ENCODE results near the gene CABP2. TPM values are rescaled to one million over a fixed set of nuclear protein-coding genes. Genes with fewer than 3 reads are reported as not detected.
A peak's percentile ranks its signal among the peaks of the same experiment; 100 is the strongest.

CABP2 gene
- total and polyA plus RNA-seq, 4 experiments from 2014 or later = not detected

GRCh38 chr11:67503119-67504004 is 19.9 kb downstream of the CABP2 start:
- Histone ChIP-seq H3K4me3 (ENCODE audit: low read length in 2 of 2) (peak overlapping the region in 1 of 2 donors; percentile 34), H3K27me3 (ENCODE audit: insufficient read depth, low read length) (no peaks in the 10 kb centered on the region), H3K9me3 (ENCODE audit: control insufficient read depth in 1 of 2, low read length in 2 of 2) (no peaks in the 10 kb centered on the region), H3K36me3 (ENCODE audit: insufficient read depth, low read length) (peaks cover 37% of the 10 kb centered on the region), H3K27ac (ENCODE audit: low read depth, low read length) (peak overlapping the region; percentile 93), H3K4me1 (ENCODE audit: insufficient read depth, low read length) (peaks cover 53% of the 10 kb centered on the region)
- ChIA-PET CTCF (ENCODE audit: partially characterized antibody) (no interaction called here), POLR2A (ENCODE audit: partially characterized antibody) (interaction anchor here (1.1 to 8.7 kb wide), 8 partner anchors 11 to 112 kb away, joined by 3 to 124 read pairs (median 6); partner anchors contain the start of genes AIP, PPP1CA, PTPRCAP and RAD9A)
- Mint-ChIP-seq H3K4me1 (peaks cover 26 to 60% (median 39%) of the 10 kb centered on the region in 4 donors), H3K4me3 (peak overlapping the region; percentile 65 to 86 (median 78)), H3K9me3 (peaks cover 0 to 2% (median 0%) of the 10 kb centered on the region in 8 donors), H3K27ac (peak overlapping the region; percentile 52 to 93 (median 72)), H3K27me3 (no peaks in the 10 kb centered on the region), H3K36me3 (peaks cover 12 to 42% of the 10 kb centered on the region in 2 donors)
- intact Hi-C loops (cut with micrococcal nuclease) = no loop called here
- no peak for DNase-seq

- intact Hi-C loops (cut with micrococcal nuclease) = no loop called here
- H3K4me3 Mint-ChIP-seq = peak overlapping the region in 7 of 8 donors; percentile 65 to 86 (median 79)
- Histone ChIP-seq H3K27ac (ENCODE audit: low read depth, low read length) (no peak overlapping the region), H3K9me3 (ENCODE audit: control insufficient read depth in 1 of 2, low read length in 2 of 2) (no peaks in the 10 kb centered on the region), H3K4me3 (ENCODE audit: low read length in 2 of 2) (no peak overlapping the region), H3K36me3 (ENCODE audit: insufficient read depth, low read length) (peaks cover 37% of the 10 kb centered on the region), H3K4me1 (ENCODE audit: insufficient read depth, low read length) (peaks cover 49% of the 10 kb centered on the region), H3K27me3 (ENCODE audit: insufficient read depth, low read length) (no peaks in the 10 kb centered on the region)
- H3K27ac Mint-ChIP-seq = peak overlapping the region in 5 of 7 donors; percentile 29 to 93 (median 68)
- peaks cover 26 to 51% (median 37%) of the 10 kb centered on the region in 4 donors for H3K4me1 Mint-ChIP-seq
- peaks cover 12 to 48% of the 10 kb centered on the region in 2 donors for H3K36me3 Mint-ChIP-seq
- DNase-seq = no peak
- ChIA-PET CTCF (ENCODE audit: partially characterized antibody) (no interaction called here), POLR2A (ENCODE audit: partially characterized antibody) (interaction anchor here (0.9 to 8.7 kb wide), 7 partner anchors 10 to 111 kb away, joined by 3 to 124 read pairs (median 7); partner anchors contain the start of genes AIP, PPP1CA, PTPRCAP and RAD9A)
- no peaks in the 10 kb centered on the region for H3K27me3 Mint-ChIP-seq
- peaks cover 0 to 2% (median 0%) of the 10 kb centered on the region in 8 donors for H3K9me3 Mint-ChIP-seq
These were observed 20.8 kb downstream of the CABP2 start for GRCh38 chr11:67502328-67502979.

- Histone ChIP-seq H3K4me1 (ENCODE audit: insufficient read depth, low read length) (peaks cover 43% of the 10 kb centered on the region), H3K27me3 (ENCODE audit: insufficient read depth, low read length) (no peaks in the 10 kb centered on the region), H3K4me3 (ENCODE audit: low read length in 2 of 2) (no peak overlapping the region), H3K27ac (ENCODE audit: low read depth, low read length) (peak overlapping the region; percentile 17), H3K36me3 (ENCODE audit: insufficient read depth, low read length) (peaks cover 34% of the 10 kb centered on the region), H3K9me3 (ENCODE audit: control insufficient read depth in 1 of 2, low read length in 2 of 2) (no peaks in the 10 kb centered on the region)
- Mint-ChIP-seq H3K27me3 (no peaks in the 10 kb centered on the region), H3K4me1 (peaks cover 21 to 45% (median 31%) of the 10 kb centered on the region in 4 donors), H3K9me3 (peaks cover 0 to 2% (median 0%) of the 10 kb centered on the region in 8 donors), H3K36me3 (peaks cover 12 to 50% of the 10 kb centered on the region in 2 donors), H3K4me3 (peak overlapping the region in 1 of 8 donors; percentile 15), H3K27ac (peak overlapping the region in 1 of 7 donors; percentile 64)
- ChIA-PET CTCF (ENCODE audit: partially characterized antibody) (no interaction called here), POLR2A (ENCODE audit: partially characterized antibody) (interaction anchor here (0.9 to 8.7 kb wide), 5 partner anchors 9 to 99 kb away, joined by 3 to 124 read pairs (median 40); partner anchors contain the start of genes AIP, PPP1CA and TBC1D10C)
- no peak for DNase-seq
- intact Hi-C loops (cut with micrococcal nuclease) = no loop called here
These were observed 21.4 kb downstream of the CABP2 start for GRCh38 chr11:67501854-67502253.

- Histone ChIP-seq H3K27me3 (ENCODE audit: insufficient read depth, low read length) (no peaks in the 10 kb centered on the region), H3K4me1 (ENCODE audit: insufficient read depth, low read length) (peaks cover 36% of the 10 kb centered on the region), H3K36me3 (ENCODE audit: insufficient read depth, low read length) (peaks cover 31% of the 10 kb centered on the region), H3K4me3 (ENCODE audit: low read length in 2 of 2) (no peak overlapping the region), H3K27ac (ENCODE audit: low read depth, low read length) (peak overlapping the region; percentile 17), H3K9me3 (ENCODE audit: control insufficient read depth in 1 of 2, low read length in 2 of 2) (no peaks in the 10 kb centered on the region)
- Mint-ChIP-seq H3K9me3 (peaks cover 0 to 2% (median 0%) of the 10 kb centered on the region in 8 donors), H3K4me3 (peak overlapping the region in 2 of 8 donors; percentile 30 to 64), H3K27ac (peak overlapping the region in 6 of 7 donors; percentile 26 to 87 (median 66)), H3K4me1 (peaks cover 16 to 37% (median 25%) of the 10 kb centered on the region in 4 donors), H3K36me3 (peaks cover 12 to 48% of the 10 kb centered on the region in 2 donors), H3K27me3 (no peaks in the 10 kb centered on the region)
- ChIA-PET POLR2A (ENCODE audit: partially characterized antibody) (interaction anchor here (0.6 to 8.7 kb wide), 8 partner anchors 9 to 158 kb away, joined by 3 to 124 read pairs (median 5); partner anchors contain the start of genes AIP, PPP1CA and TBC1D10C), CTCF (ENCODE audit: partially characterized antibody) (no interaction called here)
- no peak for DNase-seq
- intact Hi-C loops (cut with micrococcal nuclease) = no loop called here
These were observed 22.2 kb downstream of the CABP2 start for GRCh38 chr11:67500831-67501715.

- ChIA-PET CTCF (ENCODE audit: partially characterized antibody) (interaction anchor here (1.3 kb wide), 1 partner anchor 154 kb away, joined by 3 read pairs; no protein-coding TSS in a partner anchor), POLR2A (ENCODE audit: partially characterized antibody) (interaction anchor here (0.6 to 8.7 kb wide), 7 partner anchors 8 to 158 kb away, joined by 3 to 124 read pairs (median 6); partner anchors contain the start of genes AIP, PPP1CA and TBC1D10C)
- Histone ChIP-seq H3K9me3 (ENCODE audit: control insufficient read depth in 1 of 2, low read length in 2 of 2) (no peaks in the 10 kb centered on the region), H3K27ac (ENCODE audit: low read depth, low read length) (no peak overlapping the region), H3K4me3 (ENCODE audit: low read length in 2 of 2) (no peak overlapping the region), H3K36me3 (ENCODE audit: insufficient read depth, low read length) (peaks cover 35% of the 10 kb centered on the region), H3K27me3 (ENCODE audit: insufficient read depth, low read length) (no peaks in the 10 kb centered on the region), H3K4me1 (ENCODE audit: insufficient read depth, low read length) (peaks cover 29% of the 10 kb centered on the region)
- no peak overlapping the region for H3K4me3 Mint-ChIP-seq
- H3K27me3 Mint-ChIP-seq = no peaks in the 10 kb centered on the region
- H3K4me1 Mint-ChIP-seq = peaks cover 14 to 31% (median 21%) of the 10 kb centered on the region in 4 donors
- peaks cover 12 to 47% of the 10 kb centered on the region in 2 donors for H3K36me3 Mint-ChIP-seq
- peaks cover 0 to 1% (median 0%) of the 10 kb centered on the region in 8 donors for H3K9me3 Mint-ChIP-seq
- intact Hi-C loops (cut with micrococcal nuclease) = no loop called here
- no peak for DNase-seq
- peak overlapping the region in 5 of 7 donors; percentile 26 to 87 (median 68) for H3K27ac Mint-ChIP-seq
These were observed 22.8 kb downstream of the CABP2 start for GRCh38 chr11:67500484-67500821.

- intact Hi-C loops (cut with micrococcal nuclease) = no loop called here
- peaks cover 14 to 29% (median 20%) of the 10 kb centered on the region in 4 donors for H3K4me1 Mint-ChIP-seq
- H3K4me3 Mint-ChIP-seq = no peak overlapping the region
- CTCF ChIA-PET (ENCODE audit: partially characterized antibody) = interaction anchor here (1.3 kb wide), 1 partner anchor 153 kb away, joined by 3 read pairs; no protein-coding TSS in a partner anchor
- POLR2A ChIA-PET (ENCODE audit: partially characterized antibody) = interaction anchor here (1.5 to 8.7 kb wide), 5 partner anchors 8 to 97 kb away, joined by 3 to 124 read pairs (median 7); partner anchors contain the start of genes AIP, PPP1CA and TBC1D10C
- H3K27ac Mint-ChIP-seq = peak overlapping the region in 3 of 7 donors; percentile 25 to 74 (median 55)
- Histone ChIP-seq H3K4me1 (ENCODE audit: insufficient read depth, low read length) (peaks cover 27% of the 10 kb centered on the region), H3K27ac (ENCODE audit: low read depth, low read length) (no peak overlapping the region), H3K27me3 (ENCODE audit: insufficient read depth, low read length) (no peaks in the 10 kb centered on the region), H3K36me3 (ENCODE audit: insufficient read depth, low read length) (peaks cover 35% of the 10 kb centered on the region), H3K9me3 (ENCODE audit: control insufficient read depth in 1 of 2, low read length in 2 of 2) (no peaks in the 10 kb centered on the region), H3K4me3 (ENCODE audit: low read length in 2 of 2) (no peak overlapping the region)
- DNase-seq = no peak
- no peaks in the 10 kb centered on the region for H3K9me3 Mint-ChIP-seq
- H3K27me3 Mint-ChIP-seq = no peaks in the 10 kb centered on the region
- H3K36me3 Mint-ChIP-seq = peaks cover 12 to 46% of the 10 kb centered on the region in 2 donors
These were observed 23.3 kb downstream of the CABP2 start for GRCh38 chr11:67499808-67500483.
